GM19324 (cell line): ENCODE measurements around the gene LRRC27.
"Not testable (repeated sequence)": the region's sequence is repeated elsewhere in the genome, so short reads cannot be mapped to it uniquely, and the experiment has no call there.

ENCODE experiments used
- ATAC-seq: cut with Tn5 transposase; IDR thresholded peaks from one replicate; pipeline ENCODE4 v1.9.1; 2021; ENCODE audit warnings: mild to moderate bottlenecking, moderate library complexity; ENCODE audit not compliant: unreplicated experiment, low FRiP score

Gene LRRC27

GRCh38 chr10:132331601-132332432 lies at the start of gene LRRC27:
LRRC27 (plus strand) TSS chr10:132332193; CDS start chr10:132333525, 1,332 bp downstream.
- ATAC-seq: peak; percentile 93

- no peak for ATAC-seq
Measured at GRCh38 chr10:132282667-132283603, 49.1 kb upstream of the LRRC27 start.

GRCh38 chr10:132283604-132284382 lies 48.2 kb upstream of the LRRC27 start:
- ATAC-seq: no peak

- no peak for ATAC-seq
Measured at GRCh38 chr10:132289439-132289838, 42.6 kb upstream of the LRRC27 start.

- ATAC-seq: no peak
Measured at GRCh38 chr10:132290631-132291030, 41.4 kb upstream of the LRRC27 start.

GRCh38 chr10:132291826-132292225 lies 40.2 kb upstream of the LRRC27 start:
- no peak for ATAC-seq

GRCh38 chr10:132292287-132293200 lies 39.4 kb upstream of the LRRC27 start:
- no peak for ATAC-seq

GRCh38 chr10:132293201-132293812 lies 38.7 kb upstream of the LRRC27 start:
- no peak for ATAC-seq

- ATAC-seq: no peak
Measured at GRCh38 chr10:132293813-132294520, 38.0 kb upstream of the LRRC27 start.

GRCh38 chr10:132294561-132295318 lies 37.3 kb upstream of the LRRC27 start:
- no peak for ATAC-seq

GRCh38 chr10:132295481-132295880 lies 36.5 kb upstream of the LRRC27 start:
- not testable (repeated sequence) for ATAC-seq

GRCh38 chr10:132296666-132297443 lies 35.1 kb upstream of the LRRC27 start:
- no peak for ATAC-seq

GRCh38 chr10:132297526-132297925 lies 34.5 kb upstream of the LRRC27 start:
- no peak for ATAC-seq

- ATAC-seq: no peak
Measured at GRCh38 chr10:132298038-132298881, 33.7 kb upstream of the LRRC27 start.

GRCh38 chr10:132299371-132300336 lies 32.3 kb upstream of the LRRC27 start:
- ATAC-seq: no peak
